GM18505 (cell line): ENCODE data around the gene ATP2A3.
A peak's percentile ranks its signal among the peaks of the same experiment; 100 is the strongest.

Source experiments
- ATAC-seq: cut with Tn5 transposase; IDR thresholded peaks from one replicate; pipeline ENCODE4 v1.9.1; 2021; ENCODE audit not compliant: unreplicated experiment
- POLR2A ChIP-seq: IDR thresholded peaks from 4 replicates; pipeline ENCODE4 v1.6.1; 2011; ENCODE audit warnings: borderline replicate concordance; ENCODE audit not compliant: insufficient read depth, insufficient read length; ENCODE audit errors: extremely low read depth

ATP2A3 gene

DNA sequence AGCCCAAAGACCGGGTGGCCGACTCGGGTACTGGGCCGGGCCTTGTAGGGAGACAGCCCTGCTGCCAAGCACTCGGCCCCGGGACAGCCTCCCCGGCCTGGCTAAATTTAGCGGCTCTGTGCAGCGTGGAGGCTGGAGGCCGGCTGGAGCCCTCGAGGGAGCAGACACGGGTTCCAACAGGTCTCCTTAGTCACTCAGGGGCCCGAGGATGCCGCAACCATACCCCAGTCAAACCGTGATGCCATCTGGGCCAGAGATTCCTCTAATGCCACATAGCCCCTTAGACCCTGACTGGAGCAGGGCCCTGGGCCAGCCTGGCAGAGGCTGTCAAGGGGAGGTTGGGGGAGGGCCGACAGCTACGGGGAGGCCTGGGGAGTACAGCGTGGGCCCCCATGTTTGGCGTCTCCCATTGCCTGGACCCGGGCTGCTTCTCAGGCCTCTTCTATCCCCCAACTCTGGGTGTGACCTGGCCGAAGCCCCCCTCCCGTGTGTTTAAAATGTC is 45.1 kb downstream of the ATP2A3 start:
- no peak for TF ChIP-seq POLR2A
- no peak for ATAC-seq

DNA sequence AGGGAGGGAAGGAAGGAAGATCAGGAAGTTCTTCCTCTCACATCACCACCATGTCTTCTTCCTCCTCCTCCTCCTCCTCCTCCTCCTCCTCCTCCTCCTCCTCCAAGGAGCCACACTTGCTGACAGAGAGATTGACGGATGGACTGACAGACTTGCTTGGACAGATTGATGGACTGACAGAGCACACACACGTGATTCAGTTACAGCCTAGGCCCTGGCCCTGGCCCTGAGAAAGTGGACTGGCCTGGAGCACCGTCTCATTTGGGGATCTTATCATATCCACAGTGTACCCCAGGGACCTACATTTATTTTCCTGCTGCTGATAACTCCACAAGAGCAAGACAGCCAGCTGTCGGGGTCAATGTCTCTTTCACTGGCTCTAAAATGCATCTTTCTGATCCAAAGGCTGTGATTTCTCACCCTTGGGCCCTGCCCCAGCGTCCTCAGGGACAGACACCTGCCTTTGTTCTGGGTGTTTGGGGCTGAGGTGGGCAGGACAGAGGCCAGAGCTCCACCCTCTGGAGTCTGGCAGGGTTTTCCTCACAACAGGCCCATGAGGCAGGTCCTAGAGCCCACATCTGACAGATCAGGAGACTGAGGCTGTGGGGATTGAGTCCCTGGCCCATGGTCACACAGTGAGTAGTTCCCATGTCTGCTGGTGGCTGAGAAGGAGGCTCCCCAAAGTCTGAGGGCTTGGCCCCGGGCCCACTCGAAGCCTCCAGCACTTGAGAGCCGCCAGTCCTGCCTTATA is 45.7 kb downstream of the ATP2A3 start:
- no peak for TF ChIP-seq POLR2A
- no peak for ATAC-seq

DNA sequence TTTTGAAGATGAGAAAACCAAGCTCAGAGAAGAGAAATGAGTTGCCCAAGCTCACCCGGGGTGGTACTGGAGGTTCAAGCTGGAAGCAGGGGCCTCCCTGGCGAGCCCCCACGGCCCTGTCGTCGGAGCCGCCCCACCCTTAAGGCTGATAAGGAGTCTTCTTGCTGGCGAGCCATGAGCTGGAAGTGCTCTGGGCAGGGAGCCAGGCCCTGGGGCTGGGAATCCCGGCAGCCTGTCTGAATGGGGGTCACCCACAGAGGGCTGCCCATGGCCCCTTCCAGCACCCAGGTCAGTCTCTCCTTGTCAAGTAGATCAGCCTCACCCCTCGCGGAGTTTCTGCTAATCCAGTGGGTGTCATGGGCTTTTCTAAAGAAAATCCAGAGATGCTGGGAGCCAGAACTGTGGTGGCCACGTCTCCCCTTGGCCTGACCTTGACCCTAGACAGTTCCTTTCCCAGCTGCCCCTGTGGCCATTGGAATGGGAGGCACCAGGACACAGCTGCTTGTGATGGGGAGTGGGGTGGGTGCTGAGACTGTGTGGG is 46.8 kb downstream of the ATP2A3 start:
- no peak for ATAC-seq
- TF ChIP-seq POLR2A, result no peak

DNA sequence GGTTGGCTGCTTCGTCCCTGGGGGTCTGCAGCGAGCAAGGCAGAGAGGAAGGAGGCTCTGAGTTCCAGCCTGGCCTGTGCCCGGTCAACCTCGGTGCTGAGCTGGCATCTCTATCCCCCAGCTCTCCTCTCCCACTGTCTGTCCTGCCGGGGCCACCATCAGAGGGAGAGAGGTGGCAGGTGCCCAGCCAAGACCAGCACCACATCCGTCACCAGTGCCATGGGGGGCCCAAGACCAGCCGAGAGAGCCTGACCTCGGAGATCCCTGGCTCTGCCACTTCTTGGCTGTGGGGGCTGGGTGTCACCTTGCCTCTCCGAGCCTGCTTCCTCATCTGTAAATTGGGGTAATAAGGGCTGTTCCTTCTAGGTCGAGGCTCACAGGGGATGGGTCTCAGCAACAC is 47.4 kb downstream of the ATP2A3 start:
- no peak for TF ChIP-seq POLR2A
- ATAC-seq, result no peak

DNA sequence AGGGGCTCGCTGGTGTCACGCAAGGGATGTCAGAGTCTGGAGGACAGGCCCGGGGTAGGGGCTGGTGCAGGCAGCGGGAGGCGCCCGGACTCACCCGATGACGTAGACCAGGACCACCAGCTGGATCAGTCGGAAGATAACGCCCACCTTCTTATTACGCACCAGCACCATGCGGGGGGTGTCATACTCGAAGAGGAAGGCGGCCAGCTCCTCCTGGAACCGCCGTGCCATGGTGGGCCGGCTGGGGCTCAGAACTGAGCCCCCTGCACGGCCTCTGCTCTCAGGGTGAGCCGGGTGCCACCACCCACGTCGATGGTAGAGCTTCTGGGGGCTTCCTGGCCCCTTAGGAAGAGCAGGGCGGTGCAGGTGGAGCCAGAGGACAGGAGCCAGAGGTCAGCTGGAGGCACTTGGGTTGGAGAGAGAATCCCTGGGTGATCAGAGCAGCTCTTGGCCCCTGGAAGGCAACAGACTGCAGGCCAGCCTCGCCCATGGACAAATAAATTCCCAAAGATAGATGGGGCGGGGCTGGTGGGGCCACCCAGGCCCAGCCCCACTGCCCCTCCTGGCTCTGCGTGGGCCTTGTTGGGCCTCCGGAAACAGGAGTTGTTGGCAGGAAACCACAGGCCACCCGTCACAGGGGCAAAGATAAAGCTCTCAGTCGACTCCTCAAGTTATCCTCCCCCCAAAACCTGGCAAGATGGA is 48.1 kb downstream of the ATP2A3 start, which contains the start of gene P2RX1:
P2RX1 (minus strand) TSS at position 471 of the 702 bp plus-strand sequence; CDS start at position 231, 240 bp downstream.
- no peak for ATAC-seq
- TF ChIP-seq POLR2A, result peak; percentile 19

DNA sequence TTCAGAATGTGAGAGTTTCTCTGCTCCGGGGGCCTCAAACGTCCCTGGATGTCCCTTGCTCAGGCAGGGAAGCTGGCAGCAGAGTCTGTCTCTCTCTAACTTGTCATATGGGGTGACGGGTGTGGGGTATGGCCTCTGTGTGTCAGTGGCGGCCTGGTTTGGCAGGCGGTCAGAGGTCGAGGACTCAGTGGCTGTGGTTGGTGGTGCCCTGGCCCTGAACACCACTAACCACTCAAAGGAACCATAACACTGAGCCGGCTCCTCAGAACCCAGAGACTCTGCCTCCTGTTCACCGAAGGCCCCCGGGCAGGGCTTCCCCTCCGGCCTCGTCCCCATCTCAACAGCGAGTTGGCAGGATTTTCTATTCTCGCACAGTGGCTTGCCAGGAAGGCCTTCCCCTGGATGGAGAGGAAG is 48.6 kb downstream of the ATP2A3 start:
- TF ChIP-seq POLR2A, result no peak
- no peak for ATAC-seq

DNA sequence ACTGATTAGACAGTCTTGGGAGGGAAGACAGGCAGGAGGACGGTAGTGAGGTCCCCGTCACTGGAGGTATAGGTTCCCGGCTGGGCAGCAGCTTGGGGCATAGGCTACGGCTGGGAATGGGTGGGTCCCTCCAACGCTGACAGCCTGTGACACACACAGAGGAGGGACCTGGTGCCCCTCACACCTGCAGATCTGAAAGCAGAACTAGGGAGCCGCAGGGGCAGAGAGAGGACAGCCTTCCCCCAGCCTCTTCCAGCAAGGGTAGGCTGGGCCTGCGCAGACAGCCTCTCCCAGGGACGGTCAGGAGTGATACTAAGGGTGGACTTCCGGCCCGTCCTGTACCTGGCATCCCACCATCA is 49.9 kb downstream of the ATP2A3 start:
- ATAC-seq, result peak; percentile 35
- TF ChIP-seq POLR2A, result peak; percentile 50

DNA sequence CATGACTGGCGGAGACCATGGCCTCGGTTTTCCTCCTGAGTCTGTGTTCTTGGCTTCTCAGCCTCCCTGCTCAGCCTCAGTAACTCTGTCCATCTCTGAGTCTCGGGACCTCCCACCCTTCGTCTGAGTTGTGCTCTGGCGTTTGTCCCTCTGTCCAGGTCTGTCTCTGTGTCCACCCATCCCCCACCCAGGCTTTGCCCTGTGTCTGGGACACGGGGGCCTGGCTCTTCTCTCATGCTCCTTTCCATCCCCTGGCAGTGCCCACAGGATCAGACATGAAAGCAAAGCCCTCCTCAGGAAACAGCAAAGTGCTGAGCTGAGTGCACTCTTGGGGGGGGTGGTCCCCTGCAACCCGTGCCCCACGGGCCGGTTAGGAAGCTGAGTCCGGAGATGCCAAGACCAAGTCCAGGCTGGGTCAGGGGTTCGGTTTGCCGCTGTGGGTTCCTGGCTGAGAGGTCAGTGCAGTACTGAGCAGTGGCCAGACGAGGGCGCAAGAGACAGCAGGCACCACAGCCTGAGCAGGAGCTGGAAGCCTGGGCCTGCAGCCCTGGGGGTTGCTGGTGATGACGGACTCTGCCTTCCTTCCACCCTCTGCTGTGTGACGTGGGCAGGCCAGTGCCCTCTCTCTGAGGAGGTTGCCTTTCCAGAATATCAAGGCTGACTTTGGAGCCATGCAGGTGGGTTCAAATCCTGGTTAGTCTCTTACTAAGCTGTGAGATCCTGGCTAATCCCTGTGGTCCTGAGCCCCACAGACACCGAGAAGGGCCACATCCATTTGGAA is 50.5 kb downstream of the ATP2A3 start:
- peak; percentile 43 for ATAC-seq

DNA sequence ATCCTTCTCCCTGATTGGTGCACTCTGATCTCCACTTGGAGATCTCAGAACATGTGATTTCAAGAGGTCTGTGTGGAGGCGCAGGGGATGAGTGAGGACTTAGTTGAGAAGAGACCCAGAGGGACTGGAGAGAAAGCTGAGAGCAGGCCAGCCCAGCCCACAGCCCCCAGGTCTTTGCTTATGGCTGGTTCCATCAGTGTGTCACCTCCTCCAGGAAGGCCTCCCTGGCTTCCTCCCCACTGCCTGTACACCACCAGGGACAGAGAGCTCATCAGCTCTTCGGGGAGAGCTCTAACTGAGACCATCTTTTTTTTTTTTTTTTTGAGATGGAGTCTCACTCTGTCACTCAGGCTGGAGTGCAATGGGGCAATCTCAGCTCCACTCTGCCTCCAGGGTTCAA is 51.4 kb downstream of the ATP2A3 start:
- no peak for ATAC-seq
- no peak for TF ChIP-seq POLR2A

More for the DNA sequence above, 50.5 kb downstream of the ATP2A3 start:
- no peak for TF ChIP-seq POLR2A

DNA sequence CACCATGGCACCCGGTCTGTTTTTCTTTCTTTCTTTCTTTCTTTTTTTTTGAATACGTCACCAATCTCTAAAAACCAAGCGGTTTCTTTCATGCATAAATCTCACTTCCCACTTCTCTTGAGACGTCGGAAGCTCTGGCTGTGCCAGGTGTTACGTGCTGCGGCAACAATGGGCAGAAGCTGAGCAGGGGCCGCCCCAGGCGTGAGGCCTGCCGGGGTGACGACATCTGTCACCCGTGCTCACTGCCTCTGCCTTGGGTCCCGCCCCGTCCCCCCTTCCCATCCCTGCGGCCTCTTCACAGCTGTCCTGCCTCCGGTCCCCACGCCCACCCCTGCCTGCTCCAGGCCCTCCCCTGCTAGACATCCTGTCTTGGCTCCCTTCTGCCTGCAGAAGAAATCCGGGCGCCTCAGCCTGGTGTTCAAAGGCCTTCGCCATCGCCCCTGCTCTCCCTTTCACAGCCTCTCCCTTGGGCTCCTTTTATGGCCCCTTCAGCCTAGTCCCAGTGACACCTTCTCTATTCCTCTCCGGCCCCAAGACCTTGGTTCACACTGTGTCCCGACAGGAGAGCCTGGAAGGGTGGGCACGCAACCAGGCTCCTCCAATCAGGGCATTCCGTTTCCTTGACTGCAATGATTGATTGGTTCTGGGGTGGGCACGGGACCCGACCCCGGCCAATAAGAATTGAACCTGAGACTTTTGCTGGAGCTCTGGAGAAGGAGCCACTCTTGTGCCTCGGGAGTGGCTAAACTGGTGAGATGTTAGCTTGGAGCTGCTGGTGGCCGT is 52.8 kb downstream of the ATP2A3 start:
- peak; percentile 24 for TF ChIP-seq POLR2A
- ATAC-seq, result peak; percentile 50

DNA sequence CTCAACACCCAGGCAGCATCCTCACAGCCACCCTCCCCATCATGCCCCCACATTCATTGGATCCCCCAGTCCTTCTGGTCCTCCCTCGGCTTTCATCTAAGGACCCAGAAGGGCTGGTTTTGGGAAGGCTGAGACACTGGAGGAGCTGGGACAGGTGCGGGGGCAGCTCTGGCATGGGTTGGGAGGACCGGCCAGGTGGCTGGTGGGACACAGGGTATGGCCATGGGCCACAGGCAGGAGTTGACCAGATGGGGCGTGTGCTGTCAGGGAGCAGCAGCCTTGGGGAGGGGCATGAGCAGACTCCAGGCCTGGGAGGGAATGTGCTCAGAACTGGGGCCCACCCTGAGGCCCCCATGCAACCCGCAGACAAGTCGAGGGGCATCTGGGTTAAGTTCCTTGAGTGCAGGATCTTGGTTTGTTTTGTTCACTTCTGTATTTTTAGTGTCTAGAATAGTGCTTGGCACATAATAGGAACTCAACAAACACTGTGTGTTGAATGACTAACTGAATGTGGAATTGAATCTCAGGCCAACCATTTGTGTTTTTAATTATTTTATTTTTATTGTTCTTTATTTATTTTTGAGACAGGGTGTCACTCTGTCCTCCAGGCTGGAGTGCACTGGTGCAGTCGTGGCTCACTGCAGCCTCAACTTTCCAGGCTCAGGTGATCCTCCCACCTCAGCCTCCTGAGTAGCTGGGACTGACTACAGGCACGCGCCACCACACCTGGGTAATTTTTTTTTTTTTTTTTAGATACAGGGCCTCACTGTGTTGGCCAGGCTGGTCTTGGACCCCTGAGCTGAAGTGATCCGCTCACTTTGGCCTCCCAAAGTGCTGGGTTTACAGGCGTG is 53.6 kb downstream of the ATP2A3 start:
- ATAC-seq, result no peak
- no peak for TF ChIP-seq POLR2A

DNA sequence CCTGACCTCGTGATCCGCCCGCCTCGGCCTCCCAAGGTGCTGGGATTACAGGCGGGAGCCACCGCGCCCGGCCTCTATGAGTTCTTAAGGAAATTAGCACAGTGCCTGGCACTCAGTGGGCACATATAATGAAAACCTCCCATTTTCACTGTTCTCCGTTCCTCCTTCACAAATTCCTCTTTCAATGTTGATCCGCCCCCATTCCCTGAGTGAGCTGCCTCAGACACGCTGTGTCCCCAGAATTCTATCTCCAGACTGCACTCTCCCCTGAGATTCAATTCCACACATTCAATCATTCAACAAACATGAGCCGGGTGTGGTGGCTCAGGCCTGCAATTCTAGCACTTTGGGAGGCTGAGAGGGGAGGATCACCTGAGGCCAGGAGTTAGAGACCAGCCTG is 55.0 kb downstream of the ATP2A3 start:
- ATAC-seq, result no peak
- no peak for TF ChIP-seq POLR2A

DNA sequence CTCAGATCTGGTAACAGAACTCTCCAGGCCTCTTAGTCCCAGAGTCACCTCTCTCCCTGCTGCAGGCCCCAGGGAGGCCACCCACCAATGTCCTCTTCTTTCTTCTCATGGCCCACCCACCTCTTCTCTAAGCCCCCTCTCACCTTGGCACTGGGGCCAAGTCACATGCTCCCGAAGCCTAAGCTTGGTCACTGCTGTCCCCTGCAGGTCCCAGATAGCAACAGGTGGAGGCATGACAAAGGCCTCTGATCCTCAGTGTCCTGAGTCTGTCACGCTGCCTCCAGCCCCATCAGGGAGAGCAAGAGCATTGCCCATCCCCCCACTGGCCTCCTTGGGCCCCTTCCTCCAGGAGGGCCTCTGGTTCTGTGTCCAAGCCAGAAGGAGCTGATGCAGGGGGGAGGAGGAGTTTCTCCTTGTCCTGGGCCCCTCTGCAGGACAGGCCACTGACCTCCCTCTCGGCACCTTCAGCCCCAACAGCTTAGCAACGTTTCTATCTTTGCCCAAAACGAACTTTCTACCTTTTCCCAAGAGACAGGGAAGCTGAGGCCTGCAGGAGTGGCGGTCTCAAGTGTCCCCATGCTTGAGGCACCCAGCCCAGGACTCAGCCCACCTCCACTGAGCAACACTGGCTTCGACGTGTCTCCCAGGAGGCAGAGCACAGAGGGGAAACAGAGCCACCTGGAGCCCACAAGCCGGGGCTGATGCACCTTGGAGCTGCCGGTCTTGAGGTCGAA is 56.6 kb downstream of the ATP2A3 start:
- no peak for TF ChIP-seq POLR2A
- ATAC-seq, result no peak
